Measurements from ENCODE around the gene FSTL4.

DNA sequence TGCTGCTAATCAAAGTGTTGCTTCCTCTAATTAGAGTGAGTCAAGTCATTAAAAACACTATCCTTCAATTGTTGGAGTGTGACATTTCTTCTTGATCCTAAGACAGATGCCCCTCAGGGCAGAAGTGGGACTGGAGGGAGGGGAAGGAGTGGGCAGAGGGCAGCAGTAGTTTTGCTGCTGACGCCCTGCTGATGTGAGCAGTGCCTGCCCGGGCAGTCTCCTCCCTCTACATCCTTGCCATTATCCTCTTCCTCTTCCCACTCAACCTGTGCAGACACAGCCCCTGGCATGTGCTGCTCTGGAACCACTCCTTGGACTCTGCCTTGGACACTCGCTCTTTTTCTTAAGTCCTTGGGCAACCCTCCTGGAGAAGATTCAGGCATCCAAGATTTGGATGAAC lies 328.0 kb downstream of the FSTL4 start:
- TF ChIP-seq, protein P1, sequence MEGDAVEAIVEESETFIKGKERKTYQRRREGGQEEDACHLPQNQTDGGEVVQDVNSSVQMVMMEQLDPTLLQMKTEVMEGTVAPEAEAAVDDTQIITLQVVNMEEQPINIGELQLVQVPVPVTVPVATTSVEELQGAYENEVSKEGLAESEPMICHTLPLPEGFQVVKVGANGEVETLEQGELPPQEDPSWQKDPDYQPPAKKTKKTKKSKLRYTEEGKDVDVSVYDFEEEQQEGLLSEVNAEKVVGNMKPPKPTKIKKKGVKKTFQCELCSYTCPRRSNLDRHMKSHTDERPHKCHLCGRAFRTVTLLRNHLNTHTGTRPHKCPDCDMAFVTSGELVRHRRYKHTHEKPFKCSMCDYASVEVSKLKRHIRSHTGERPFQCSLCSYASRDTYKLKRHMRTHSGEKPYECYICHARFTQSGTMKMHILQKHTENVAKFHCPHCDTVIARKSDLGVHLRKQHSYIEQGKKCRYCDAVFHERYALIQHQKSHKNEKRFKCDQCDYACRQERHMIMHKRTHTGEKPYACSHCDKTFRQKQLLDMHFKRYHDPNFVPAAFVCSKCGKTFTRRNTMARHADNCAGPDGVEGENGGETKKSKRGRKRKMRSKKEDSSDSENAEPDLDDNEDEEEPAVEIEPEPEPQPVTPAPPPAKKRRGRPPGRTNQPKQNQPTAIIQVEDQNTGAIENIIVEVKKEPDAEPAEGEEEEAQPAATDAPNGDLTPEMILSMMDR (IDR thresholded peaks at IDR 0.05): no peak
- no peak for TF ChIP-seq POLR2AphosphoS5 (IDR thresholded peaks at IDR 0.05)
- no peak for TF ChIP-seq POLR2A (IDR thresholded peaks at IDR 0.05)
- TF ChIP-seq EP300 (IDR thresholded peaks at IDR 0.05; ENCODE audit: low read depth): no peak

Data from transverse colon (tissue), 4 donors.